Esophagus muscularis mucosa (tissue), 4 donors: ENCODE measurements around the gene PHF23.

Source experiments
- EP300 ChIP-seq: sonication (generic); formaldehyde crosslinking; IDR thresholded peaks from one replicate; pipeline ENCODE4 v1.6.1; 2017; ENCODE audit warnings: antibody characterized with exemption
- POLR2A ChIP-seq: fragments of 450-650 bp; IDR thresholded peaks from one replicate; pipeline ENCODE4 v1.6.1; 2017; ENCODE audit warnings: antibody characterized with exemption, moderate library complexity, mild to moderate bottlenecking, low read depth
- POLR2AphosphoS5 ChIP-seq, 2 donors: sonication (generic); formaldehyde crosslinking; IDR thresholded peaks; one replicate each; pipeline ENCODE4 v1.6.1; 2017; ENCODE audit warnings: antibody characterized with exemption in 2 of 2
- TF ChIP-seq, protein P1 (sequence below), 3 experiments: fragments of 200-600 bp in 2 of 3; fragments of 450-650 bp in 1 of 3; sonication (generic) in 2 of 3; IDR thresholded peaks; one replicate each; pipeline ENCODE4 v1.5.1; 2017 to 2019; ENCODE audit warnings: antibody characterized with exemption in 3 of 3, mild to moderate bottlenecking in 2 of 3, moderate library complexity in 1 of 3

DNA sequence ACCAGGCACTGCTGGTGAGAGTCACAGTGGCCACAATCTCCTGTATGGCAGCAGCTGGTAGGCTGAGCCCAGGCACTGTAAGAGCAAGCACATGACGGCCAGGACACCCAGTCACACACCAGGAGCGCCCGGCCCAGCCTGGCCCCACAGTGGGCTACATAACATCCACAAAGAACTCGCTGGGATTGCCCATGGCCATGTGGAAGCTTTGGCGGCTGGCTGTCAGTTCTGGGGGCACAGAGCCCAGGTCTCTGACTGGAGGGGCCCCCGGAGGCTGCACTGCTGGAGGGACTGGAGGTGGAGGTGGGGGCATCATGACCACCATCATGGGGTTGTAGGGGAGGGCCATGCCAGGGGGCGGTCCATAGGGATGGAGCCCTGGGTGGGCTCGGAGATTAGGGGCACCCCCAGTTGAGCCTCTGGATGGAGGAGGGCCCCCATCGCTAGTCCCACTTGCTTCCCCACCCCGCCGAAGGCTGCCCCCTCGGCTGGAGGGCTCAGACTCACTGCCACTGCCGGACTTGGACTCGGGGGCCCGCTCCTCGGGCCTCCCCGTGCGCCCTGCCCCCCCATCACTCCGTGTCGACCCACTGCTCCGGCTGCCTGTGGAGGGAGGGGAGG, 13.4 kb downstream of the PHF23 start:
- TF ChIP-seq POLR2AphosphoS5 (IDR thresholded peaks at IDR 0.05) (no peak), POLR2A (no peak), EP300 (no peak)
- TF ChIP-seq, protein P1, sequence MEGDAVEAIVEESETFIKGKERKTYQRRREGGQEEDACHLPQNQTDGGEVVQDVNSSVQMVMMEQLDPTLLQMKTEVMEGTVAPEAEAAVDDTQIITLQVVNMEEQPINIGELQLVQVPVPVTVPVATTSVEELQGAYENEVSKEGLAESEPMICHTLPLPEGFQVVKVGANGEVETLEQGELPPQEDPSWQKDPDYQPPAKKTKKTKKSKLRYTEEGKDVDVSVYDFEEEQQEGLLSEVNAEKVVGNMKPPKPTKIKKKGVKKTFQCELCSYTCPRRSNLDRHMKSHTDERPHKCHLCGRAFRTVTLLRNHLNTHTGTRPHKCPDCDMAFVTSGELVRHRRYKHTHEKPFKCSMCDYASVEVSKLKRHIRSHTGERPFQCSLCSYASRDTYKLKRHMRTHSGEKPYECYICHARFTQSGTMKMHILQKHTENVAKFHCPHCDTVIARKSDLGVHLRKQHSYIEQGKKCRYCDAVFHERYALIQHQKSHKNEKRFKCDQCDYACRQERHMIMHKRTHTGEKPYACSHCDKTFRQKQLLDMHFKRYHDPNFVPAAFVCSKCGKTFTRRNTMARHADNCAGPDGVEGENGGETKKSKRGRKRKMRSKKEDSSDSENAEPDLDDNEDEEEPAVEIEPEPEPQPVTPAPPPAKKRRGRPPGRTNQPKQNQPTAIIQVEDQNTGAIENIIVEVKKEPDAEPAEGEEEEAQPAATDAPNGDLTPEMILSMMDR (IDR thresholded peaks at IDR 0.05) = no peak
